Ovary (tissue), 9 donors: ENCODE measurements around the gene RAB8B. TPM values are rescaled to one million over a fixed set of nuclear protein-coding genes. Genes with fewer than 3 reads are reported as not detected.

Experiments
- DNase-seq, 5 donors: peaks; one replicate each; pipeline ENCODE4 v3.0.0-alpha.2; 2019 to 2020
- H3K27ac ChIP-seq, 2 donors: fragments of 200-600 bp; one replicate each; pipeline versions ENCODE4 v1.5.1 to v1.8.0; 2019 to 2022
- H3K27me3 ChIP-seq: fragments of 200-600 bp; one replicate; pipeline ENCODE4 v1.8.0; 2022
- H3K36me3 ChIP-seq: fragments of 200-600 bp; sonication (generic); one replicate; pipeline ENCODE4 v1.5.1; 2019
- H3K4me1 ChIP-seq: one replicate; pipeline ENCODE4 v1.8.1; 2013; ENCODE audit warnings: mild to moderate bottlenecking, moderate library complexity; ENCODE audit not compliant: insufficient read depth
- H3K4me3 ChIP-seq: fragments of 200-600 bp; sonication (generic); one replicate; pipeline ENCODE4 v1.5.1; 2017
- H3K9me3 ChIP-seq, 2 donors: fragments of 200-600 bp in 1 of 2; sonication (generic) in 1 of 2; one replicate each; pipeline versions ENCODE4 v1.5.1 to v1.8.1; 2013 to 2019; ENCODE audit warnings: mild to moderate bottlenecking in 1 of 2, moderate library complexity in 1 of 2
- EP300 ChIP-seq: sonication (generic); formaldehyde crosslinking; IDR thresholded peaks from one replicate; pipeline ENCODE4 v1.6.1; 2017; ENCODE audit warnings: antibody characterized with exemption
- POLR2A ChIP-seq: fragments of 450-650 bp; IDR thresholded peaks from one replicate; pipeline ENCODE4 v1.6.1; 2017; ENCODE audit warnings: antibody characterized with exemption, mild to moderate bottlenecking, moderate library complexity
- WGBS, 3 donors: extraction: QIAGEN DNeasy Blood & Tissue Kit in 1 of 3; methylation state at CpG; one replicate each; pipeline versions ENCODE4 v1.1.5 to v1.1.7; 2013 to 2017; 5-methylcytosine and 5-hydroxymethylcytosine counted together
- intact Hi-C, 4 donors: fragments of 100-400 bp; cut with DNase I; formaldehyde crosslinking; loops; one replicate each; pipeline versions ENCODE4 v1.11.0 to v1.15.1; 2022 to 2023
- polyA plus RNA-seq, 2 donors: library from polyadenylated mRNA; stranded (reverse); fragments of 200-250 nt in 1 of 2; fragments of 350-450 nt in 1 of 2; fragmentation: Illumina TruSeq in 1 of 2; extraction: RNeasy Lipid Tissue Mini Kit (QIAGEN cat#74804) in 1 of 2; gene quantifications; one replicate each; pipeline ENCODE4 v1.2.3, GENCODE V29; 2013 to 2014
- total RNA-seq, 7 donors: library from RNA; depleted of rRNA in 2 of 7; stranded (reverse); fragments of >200 nt in 2 of 7; fragmentation: NEBNext Ultra II Directional in 3 of 7; extraction: Animal tissue kit (Norgen Biotek cat#: 25700) in 3 of 7; gene quantifications; one replicate each; pipeline versions ENCODE4 v1.1.0 to v1.2.4, GENCODE V29; 2016 to 2023
- TF ChIP-seq, protein P1 (sequence below), 3 donors: fragments of 450-650 bp in 2 of 3; fragments of 200-600 bp in 1 of 3; IDR thresholded peaks; one replicate each; pipeline versions ENCODE4 v1.5.1 to v1.8.0; 2016 to 2022; ENCODE audit warnings: antibody characterized with exemption in 3 of 3, mild to moderate bottlenecking in 1 of 3
- donor health status: DM: no; HTN: no; CAD: no; lungs with moderate emphysema.
- donor health status: DM: no; HTN: no; CAD: no.
- donor health status: Bipolar disorder and iron deficiency.
- donor health status: DM: yes; HTN: yes; CAD: no.
- donor health status: DM: no; HTN: no; CAD: no.
- donor health status: DM: yes; HTN: yes; CAD: no.

RAB8B gene
- total and polyA plus RNA-seq, 9 donors, result 18.5 to 58.0 (median 44.8) TPM

- Histone ChIP-seq H3K36me3 (no peaks in the 10 kb centered on the region), H3K27me3 (no peaks in the 10 kb centered on the region), H3K27ac (no peak overlapping the region), H3K4me1 (peaks cover 1% of the 10 kb centered on the region), H3K4me3 (no peak overlapping the region), H3K9me3 (no peaks in the 10 kb centered on the region)
- 30 to 40% (median 34%) methylated on average over 5 of the region's 5 CpGs for WGBS, 3 donors
- DNase-seq, result no peak
- intact Hi-C loops, result no loop called here
- TF ChIP-seq, protein P1, sequence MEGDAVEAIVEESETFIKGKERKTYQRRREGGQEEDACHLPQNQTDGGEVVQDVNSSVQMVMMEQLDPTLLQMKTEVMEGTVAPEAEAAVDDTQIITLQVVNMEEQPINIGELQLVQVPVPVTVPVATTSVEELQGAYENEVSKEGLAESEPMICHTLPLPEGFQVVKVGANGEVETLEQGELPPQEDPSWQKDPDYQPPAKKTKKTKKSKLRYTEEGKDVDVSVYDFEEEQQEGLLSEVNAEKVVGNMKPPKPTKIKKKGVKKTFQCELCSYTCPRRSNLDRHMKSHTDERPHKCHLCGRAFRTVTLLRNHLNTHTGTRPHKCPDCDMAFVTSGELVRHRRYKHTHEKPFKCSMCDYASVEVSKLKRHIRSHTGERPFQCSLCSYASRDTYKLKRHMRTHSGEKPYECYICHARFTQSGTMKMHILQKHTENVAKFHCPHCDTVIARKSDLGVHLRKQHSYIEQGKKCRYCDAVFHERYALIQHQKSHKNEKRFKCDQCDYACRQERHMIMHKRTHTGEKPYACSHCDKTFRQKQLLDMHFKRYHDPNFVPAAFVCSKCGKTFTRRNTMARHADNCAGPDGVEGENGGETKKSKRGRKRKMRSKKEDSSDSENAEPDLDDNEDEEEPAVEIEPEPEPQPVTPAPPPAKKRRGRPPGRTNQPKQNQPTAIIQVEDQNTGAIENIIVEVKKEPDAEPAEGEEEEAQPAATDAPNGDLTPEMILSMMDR (IDR thresholded peaks at IDR 0.05), result no peak
- TF ChIP-seq EP300 (no peak), POLR2A (no peak)
Measured at GRCh38 chr15:63244976-63245645, 55.7 kb downstream of the RAB8B start.

GRCh38 chr15:63246691-63247469 is 57.5 kb downstream of the RAB8B start:
- no peak overlapping the region for H3K27ac ChIP-seq

GRCh38 chr15:63250312-63250965 is 61.0 kb downstream of the RAB8B start:
- no peak for DNase-seq
- H3K4me3 ChIP-seq, result no peak overlapping the region
- no peaks in the 10 kb centered on the region for H3K27me3 ChIP-seq
- intact Hi-C loops, result no loop called here
- WGBS, 3 donors, result 80 to 91% (median 81%) methylated on average over 4 of the region's 4 CpGs
- peaks cover 2% of the 10 kb centered on the region for H3K4me1 ChIP-seq
- no peak for TF ChIP-seq POLR2A
- TF ChIP-seq, protein P1 (IDR thresholded peaks at IDR 0.05), result no peak
- TF ChIP-seq EP300, result no peak
- H3K36me3 ChIP-seq, result no peaks in the 10 kb centered on the region
- no peaks in the 10 kb centered on the region for H3K9me3 ChIP-seq
- no peak overlapping the region for H3K27ac ChIP-seq

More at GRCh38 chr15:63246691-63247469, 57.5 kb downstream of the RAB8B start:
- TF ChIP-seq, protein P1 (IDR thresholded peaks at IDR 0.05), result no peak
- TF ChIP-seq EP300, result no peak
- Histone ChIP-seq H3K9me3 (no peaks in the 10 kb centered on the region), H3K4me3 (no peak overlapping the region), H3K4me1 (peaks cover 1% of the 10 kb centered on the region), H3K36me3 (no peaks in the 10 kb centered on the region), H3K27me3 (no peaks in the 10 kb centered on the region)
- intact Hi-C loops, result no loop called here
- no peak for DNase-seq
- WGBS, 3 donors, result 57 to 64% (median 63%) methylated on average over 5 of the region's 5 CpGs

- Histone ChIP-seq H3K27ac (no peak overlapping the region), H3K27me3 (no peaks in the 10 kb centered on the region), H3K36me3 (no peaks in the 10 kb centered on the region), H3K4me3 (no peak overlapping the region), H3K4me1 (peaks cover 2% of the 10 kb centered on the region), H3K9me3 (no peaks in the 10 kb centered on the region)
- WGBS, 3 donors, result 93 to 100% (median 94%) methylated on average over 2 of the region's 2 CpGs
- DNase-seq, result no peak
- TF ChIP-seq, protein P1 (IDR thresholded peaks at IDR 0.05), result no peak
- TF ChIP-seq POLR2A (no peak), EP300 (no peak)
- intact Hi-C loops, result no loop called here
Measured at GRCh38 chr15:63251701-63252100, 62.3 kb downstream of the RAB8B start.
